Mesothelial cell of epicardium (in vitro differentiated cells): ENCODE results near the gene ZBTB42. TPM values are rescaled to one million over a fixed set of nuclear protein-coding genes. Genes with fewer than 3 reads are reported as not detected.

Experiments used
- DNase-seq, 2 experiments: peaks; one replicate each; pipeline ENCODE4 v3.0.0; 2021; ENCODE audit warnings: low spot score in 2 of 2; ENCODE audit not compliant: unreplicated experiment in 2 of 2
- H3K27ac Mint-ChIP-seq: 2 replicates; pipeline ENCODE4 v1.8.0; 2021; ENCODE audit warnings: mixed read lengths
- H3K27me3 Mint-ChIP-seq: 2 replicates; pipeline ENCODE4 v1.8.0; 2021; ENCODE audit warnings: low read depth, mixed read lengths
- H3K36me3 Mint-ChIP-seq: 2 replicates; pipeline ENCODE4 v1.8.0; 2021; ENCODE audit warnings: mixed read lengths
- H3K4me1 Mint-ChIP-seq: 2 replicates; pipeline ENCODE4 v1.8.0; 2021; ENCODE audit warnings: mixed read lengths
- H3K4me3 Mint-ChIP-seq: 2 replicates; pipeline ENCODE4 v1.8.0; 2021; ENCODE audit warnings: mild to moderate bottlenecking, moderate library complexity, mixed read lengths
- H3K9me3 Mint-ChIP-seq: 2 replicates; pipeline ENCODE4 v1.8.0; 2021; ENCODE audit warnings: mixed read lengths
- total RNA-seq: library from RNA; stranded (reverse); gene quantifications from 3 replicates; pipeline ENCODE4 v1.2.1, GENCODE V29; 2021
- TF ChIP-seq, protein P1 (sequence below): fragments of 200-600 bp; sonication (generic); IDR thresholded peaks from one replicate; pipeline ENCODE4 v1.5.0; 2021; ENCODE audit warnings: antibody characterized with exemption; ENCODE audit not compliant: unreplicated experiment

ZBTB42 gene
- total RNA-seq, 1 donor from 2014 or later, result 6.2 TPM

DNA sequence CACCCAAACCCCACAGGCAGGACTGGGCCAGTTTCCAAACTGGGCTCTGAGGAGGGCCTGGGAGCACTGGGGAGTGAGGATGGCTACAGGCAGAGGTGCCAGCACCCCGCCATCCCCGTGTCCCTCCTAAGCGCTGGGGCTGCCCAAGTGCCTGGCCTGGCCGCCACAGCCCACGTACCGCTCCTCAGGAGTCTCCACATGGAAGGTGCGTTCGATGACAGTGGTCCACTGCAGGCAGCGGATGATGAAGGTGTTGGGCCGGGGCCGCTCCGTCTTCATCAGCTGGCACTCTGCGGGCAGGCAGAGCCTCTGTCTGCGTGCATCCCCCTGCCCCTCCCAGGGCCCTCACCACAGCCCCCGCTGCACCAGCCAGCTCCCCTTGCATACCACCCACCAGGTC lies 24.4 kb upstream of the ZBTB42 start:
- H3K4me3 Mint-ChIP-seq, result no peak overlapping the region
- H3K27ac Mint-ChIP-seq, result no peak overlapping the region
- H3K27me3 Mint-ChIP-seq, result no peaks in the 10 kb centered on the region
- peaks cover 13% of the 10 kb centered on the region for H3K36me3 Mint-ChIP-seq
- TF ChIP-seq, protein P1, sequence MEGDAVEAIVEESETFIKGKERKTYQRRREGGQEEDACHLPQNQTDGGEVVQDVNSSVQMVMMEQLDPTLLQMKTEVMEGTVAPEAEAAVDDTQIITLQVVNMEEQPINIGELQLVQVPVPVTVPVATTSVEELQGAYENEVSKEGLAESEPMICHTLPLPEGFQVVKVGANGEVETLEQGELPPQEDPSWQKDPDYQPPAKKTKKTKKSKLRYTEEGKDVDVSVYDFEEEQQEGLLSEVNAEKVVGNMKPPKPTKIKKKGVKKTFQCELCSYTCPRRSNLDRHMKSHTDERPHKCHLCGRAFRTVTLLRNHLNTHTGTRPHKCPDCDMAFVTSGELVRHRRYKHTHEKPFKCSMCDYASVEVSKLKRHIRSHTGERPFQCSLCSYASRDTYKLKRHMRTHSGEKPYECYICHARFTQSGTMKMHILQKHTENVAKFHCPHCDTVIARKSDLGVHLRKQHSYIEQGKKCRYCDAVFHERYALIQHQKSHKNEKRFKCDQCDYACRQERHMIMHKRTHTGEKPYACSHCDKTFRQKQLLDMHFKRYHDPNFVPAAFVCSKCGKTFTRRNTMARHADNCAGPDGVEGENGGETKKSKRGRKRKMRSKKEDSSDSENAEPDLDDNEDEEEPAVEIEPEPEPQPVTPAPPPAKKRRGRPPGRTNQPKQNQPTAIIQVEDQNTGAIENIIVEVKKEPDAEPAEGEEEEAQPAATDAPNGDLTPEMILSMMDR, result no peak
- no peaks in the 10 kb centered on the region for H3K9me3 Mint-ChIP-seq
- H3K4me1 Mint-ChIP-seq, result no peaks in the 10 kb centered on the region
- no peak for DNase-seq

DNA sequence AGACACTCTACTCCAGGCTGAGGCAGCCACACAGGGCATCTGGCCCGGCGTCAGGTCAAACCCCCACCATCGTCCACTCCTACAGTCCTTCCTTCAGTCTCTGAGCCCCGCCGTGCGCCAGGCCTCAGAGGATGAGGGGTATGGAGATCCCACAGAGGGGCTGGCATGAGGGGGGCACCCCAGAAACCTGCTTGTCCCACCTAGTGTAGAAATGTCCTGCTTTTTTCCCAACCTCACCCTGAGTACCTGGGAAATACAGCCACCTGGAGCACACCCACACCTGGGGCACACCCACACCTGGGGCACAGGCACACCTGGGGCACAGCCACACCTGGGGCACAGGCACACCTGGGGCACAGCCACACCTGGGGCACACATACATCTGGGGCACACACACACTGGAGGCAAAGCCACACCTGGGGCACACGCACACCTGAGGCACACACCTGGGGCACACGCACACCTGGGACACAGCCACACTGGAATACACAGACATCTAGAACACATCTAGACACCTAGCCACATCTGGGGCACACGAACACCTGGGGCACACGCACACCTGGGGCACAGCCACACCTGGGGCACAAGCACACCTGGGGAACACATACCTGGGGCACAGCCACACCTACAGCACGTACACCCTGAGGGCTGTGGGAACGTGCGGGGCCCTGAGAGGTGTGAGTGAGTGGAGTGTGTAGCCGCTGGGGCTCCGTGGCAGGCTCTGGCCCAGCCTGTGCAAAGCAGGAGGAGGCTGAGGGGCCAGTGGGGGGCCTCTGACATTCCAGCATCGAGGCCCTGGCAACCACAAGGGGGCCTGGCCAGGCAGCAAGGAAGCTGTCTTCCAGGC lies 23.7 kb upstream of the ZBTB42 start:
- no peak for DNase-seq
- H3K9me3 Mint-ChIP-seq, result no peaks in the 10 kb centered on the region
- peaks cover 6% of the 10 kb centered on the region for H3K36me3 Mint-ChIP-seq
- H3K4me1 Mint-ChIP-seq, result no peaks in the 10 kb centered on the region
- H3K27me3 Mint-ChIP-seq, result no peaks in the 10 kb centered on the region
- TF ChIP-seq, protein P1, result no peak
- no peak overlapping the region for H3K4me3 Mint-ChIP-seq
- H3K27ac Mint-ChIP-seq, result no peak overlapping the region

DNA sequence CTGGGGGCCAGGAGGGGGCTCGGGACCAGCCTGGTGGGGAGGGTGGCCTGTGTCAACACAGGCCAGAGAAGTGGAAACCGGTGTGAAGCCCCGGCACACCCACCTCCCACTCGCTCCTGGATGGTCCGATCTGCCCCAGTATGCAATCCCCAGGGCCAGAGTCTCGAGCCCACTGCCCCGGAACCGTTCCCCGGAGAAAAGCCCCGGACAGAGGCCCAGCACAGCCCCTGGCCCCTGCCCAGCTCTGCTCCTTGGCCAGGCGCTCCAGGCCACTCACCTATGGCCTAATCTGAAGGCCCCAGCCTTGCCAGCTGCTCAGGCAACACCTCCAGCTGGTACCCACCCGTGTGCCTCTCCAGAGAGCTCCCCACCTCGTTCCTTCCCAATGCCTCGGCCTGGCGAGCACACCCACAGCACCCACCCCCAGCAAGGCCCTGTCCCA lies 23.1 kb upstream of the ZBTB42 start:
- no peak for DNase-seq
- Mint-ChIP-seq H3K27me3 (no peaks in the 10 kb centered on the region), H3K36me3 (peaks cover 4% of the 10 kb centered on the region), H3K4me1 (no peaks in the 10 kb centered on the region), H3K9me3 (no peaks in the 10 kb centered on the region), H3K27ac (no peak overlapping the region), H3K4me3 (no peak overlapping the region)
- TF ChIP-seq, protein P1, result no peak

DNA sequence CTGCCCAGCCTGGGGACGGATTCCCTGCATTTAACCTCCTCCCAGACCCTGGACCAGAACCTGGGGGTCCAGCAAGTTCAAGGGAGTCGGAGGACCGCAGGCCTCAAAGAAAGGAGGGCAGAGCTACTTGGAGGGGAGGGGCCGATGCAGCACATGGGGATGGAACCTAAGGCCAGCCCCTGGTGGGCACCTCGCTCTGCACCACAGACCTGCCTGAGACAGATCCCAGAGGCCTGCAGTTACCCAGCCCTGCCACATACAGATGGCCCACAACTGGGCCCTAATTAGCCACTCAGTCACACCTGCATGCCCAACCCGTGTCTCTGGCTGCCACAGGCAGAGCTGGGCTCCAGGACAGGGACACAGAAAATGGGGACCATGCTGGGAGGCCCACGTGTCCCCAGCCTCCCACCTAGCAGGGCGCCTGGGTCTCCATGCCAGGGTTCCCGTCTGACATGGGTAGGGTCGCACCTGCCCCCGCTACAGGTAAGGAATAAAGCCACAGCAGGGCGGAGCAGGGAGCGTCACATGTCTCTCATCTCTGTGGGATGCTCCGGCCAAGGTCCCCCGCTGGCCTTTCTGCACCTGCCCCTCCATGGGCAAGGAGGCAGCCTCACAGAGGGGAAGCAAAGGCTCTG lies 22.1 kb upstream of the ZBTB42 start:
- peaks cover 4% of the 10 kb centered on the region for H3K36me3 Mint-ChIP-seq
- H3K27ac Mint-ChIP-seq, result no peak overlapping the region
- no peaks in the 10 kb centered on the region for H3K27me3 Mint-ChIP-seq
- H3K9me3 Mint-ChIP-seq, result no peaks in the 10 kb centered on the region
- no peaks in the 10 kb centered on the region for H3K4me1 Mint-ChIP-seq
- DNase-seq, result no peak
- H3K4me3 Mint-ChIP-seq, result no peak overlapping the region
- TF ChIP-seq, protein P1, result no peak

DNA sequence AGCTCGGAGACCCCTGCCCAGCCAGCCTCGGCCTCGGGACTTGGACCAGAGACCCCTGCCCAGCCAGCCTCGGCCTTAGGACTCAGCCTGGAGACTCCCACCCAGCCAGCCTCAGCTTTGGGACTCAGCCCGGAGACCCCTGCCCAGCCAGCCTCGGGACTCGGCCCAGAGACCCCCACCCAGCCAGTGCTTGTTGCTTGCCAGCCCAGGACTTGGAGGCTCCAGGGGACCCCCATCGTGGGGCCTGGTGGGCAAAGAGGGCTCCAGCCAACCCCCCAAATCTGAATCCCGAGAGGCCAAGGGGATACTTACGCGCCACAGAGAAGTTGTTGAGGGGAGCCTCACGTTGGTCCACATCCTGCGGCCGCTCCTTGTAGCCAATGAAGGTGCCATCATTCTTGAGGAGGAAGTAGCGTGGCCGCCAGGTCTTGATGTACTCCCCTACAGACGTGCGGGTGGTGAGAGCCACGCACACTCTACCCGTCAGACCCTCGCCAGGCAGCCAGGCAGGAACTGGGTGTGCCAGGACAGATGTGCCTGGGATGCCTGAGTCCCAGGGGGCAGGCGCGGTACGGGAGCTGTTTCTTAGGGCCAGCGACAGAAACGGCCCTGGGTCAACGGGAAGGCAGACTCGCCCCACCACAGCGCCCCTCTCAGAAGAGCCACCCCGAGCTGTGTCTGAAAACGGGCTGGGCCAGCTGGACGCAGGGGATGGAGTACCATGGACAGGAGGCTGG lies 21.0 kb upstream of the ZBTB42 start:
- Mint-ChIP-seq H3K4me1 (no peaks in the 10 kb centered on the region), H3K27me3 (no peaks in the 10 kb centered on the region), H3K36me3 (peaks cover 4% of the 10 kb centered on the region), H3K4me3 (no peak overlapping the region), H3K27ac (no peak overlapping the region), H3K9me3 (no peaks in the 10 kb centered on the region)
- DNase-seq, result no peak
- TF ChIP-seq, protein P1, result no peak
